GM18526 (cell line): ENCODE results near the gene WDR90.

Experiments used
- POLR2A ChIP-seq: IDR thresholded peaks from 3 replicates; pipeline ENCODE4 v1.6.1; 2011; ENCODE audit not compliant: insufficient read length; ENCODE audit errors: extremely low read depth

Gene WDR90

GRCh38 chr16:706189-707061 is 57.3 kb downstream of the WDR90 start:
- no peak for TF ChIP-seq POLR2A

- no peak for TF ChIP-seq POLR2A
Observed at GRCh38 chr16:707062-707538, 57.9 kb downstream of the WDR90 start.

- no peak for TF ChIP-seq POLR2A
Observed at GRCh38 chr16:708019-708418, 58.9 kb downstream of the WDR90 start.

GRCh38 chr16:708959-709358 is 59.8 kb downstream of the WDR90 start:
- no peak for TF ChIP-seq POLR2A

GRCh38 chr16:709566-710499 is 60.7 kb downstream of the WDR90 start:
- no peak for TF ChIP-seq POLR2A

- no peak for TF ChIP-seq POLR2A
Observed at GRCh38 chr16:710500-711075, 61.4 kb downstream of the WDR90 start.

GRCh38 chr16:711084-711483 is 61.9 kb downstream of the WDR90 start:
- TF ChIP-seq POLR2A, result no peak

- TF ChIP-seq POLR2A, result no peak
Observed at GRCh38 chr16:711548-712320, 62.6 kb downstream of the WDR90 start.

GRCh38 chr16:714079-714478 is 64.9 kb downstream of the WDR90 start:
- no peak for TF ChIP-seq POLR2A

GRCh38 chr16:714558-715476 is 65.7 kb downstream of the WDR90 start, which contains the start of gene METRN:
TSS of gene METRN (plus strand) at chr16:715118. CDS start at chr16:715290, 172 bp downstream.
- TF ChIP-seq POLR2A, result no peak

- no peak for TF ChIP-seq POLR2A
Observed at GRCh38 chr16:715477-716199, 66.5 kb downstream of the WDR90 start.

GRCh38 chr16:716200-716568 is 67.0 kb downstream of the WDR90 start:
- TF ChIP-seq POLR2A, result no peak

GRCh38 chr16:716768-717325 is 67.7 kb downstream of the WDR90 start:
- TF ChIP-seq POLR2A, result no peak
